K562 (cell line): ENCODE measurements around the gene C2orf72. TPM values are rescaled to one million over a fixed set of nuclear protein-coding genes. Genes with fewer than 3 reads are reported as not detected.
A peak's percentile ranks its signal among the peaks of the same experiment; 100 is the strongest.

ENCODE experiments used
- BCL6 ChIP-seq: fragments of 250-450 bp; sonication (Bioruptor Pico); IDR thresholded peaks from 2 replicates; pipeline ENCODE4 v1.4.0; 2020
- BRD4 ChIP-seq: fragments of 200-600 bp; sonication (generic); IDR thresholded peaks from 2 replicates; pipeline ENCODE4 v1.6.1; 2017; ENCODE audit warnings: inconsistent platforms
- CBX2 ChIP-seq: fragments of 200-600 bp; sonication (generic); IDR thresholded peaks from one replicate; pipeline ENCODE4 v1.6.1; 2012; ENCODE audit warnings: mild to moderate bottlenecking, low read length, inconsistent platforms; ENCODE audit not compliant: insufficient read depth, poor library complexity, severe bottlenecking
- CBX3 ChIP-seq, 2 experiments: IDR thresholded peaks; 1 replicate in 1 of 2; 2 replicates in 1 of 2; pipeline ENCODE4 v1.6.1; 2012; ENCODE audit warnings: inconsistent platforms in 2 of 2, low read length in 2 of 2, borderline replicate concordance in 1 of 2, control low read depth in 1 of 2
- E2F3 ChIP-seq: fragments of 250-450 bp; sonication (Bioruptor Pico); IDR thresholded peaks from 2 replicates; pipeline ENCODE4 v1.4.0; 2020; ENCODE audit warnings: mild to moderate bottlenecking
- EGR1 ChIP-seq: fragments of 450-650 bp; conservative IDR thresholded peaks from 2 replicates; pipeline ENCODE4 v1.6.1; 2017; ENCODE audit warnings: mild to moderate bottlenecking
- GABPA ChIP-seq: fragments of 200-800 bp; sonication (Bioruptor generic); conservative IDR thresholded peaks from 2 replicates; pipeline ENCODE4 v1.6.1; 2016; ENCODE audit warnings: low read depth, missing genetic modification characterization, missing compliant biosample characterization
- HNRNPLL ChIP-seq: fragments of 200-400 bp; formaldehyde crosslinking; IDR thresholded peaks from 2 replicates; pipeline ENCODE4 v1.6.1; 2017; ENCODE audit warnings: low read length, low read depth, mild to moderate bottlenecking; ENCODE audit not compliant: poor library complexity, severe bottlenecking
- KLF13 ChIP-seq: fragments of 450-650 bp; IDR thresholded peaks from 2 replicates; pipeline ENCODE4 v1.6.1; 2016; ENCODE audit warnings: missing genetic modification characterization, low read depth, mild to moderate bottlenecking, missing compliant biosample characterization, moderate library complexity, borderline replicate concordance
- NCOA4 ChIP-seq: fragments of 450-650 bp; IDR thresholded peaks from 2 replicates; pipeline ENCODE4 v1.6.1; 2018; ENCODE audit warnings: mild to moderate bottlenecking; ENCODE audit not compliant: partially characterized antibody
- ZBED1 ChIP-seq: IDR thresholded peaks from 2 replicates; pipeline ENCODE4 v1.6.1; 2014
- ZNF146 ChIP-seq: IDR thresholded peaks from one replicate; pipeline ENCODE4 v1.6.1; 2018; ENCODE audit warnings: missing compliant biosample characterization; ENCODE audit not compliant: unreplicated experiment
- polyA plus RNA-seq, 8 experiments: library from polyadenylated mRNA; depleted of rRNA in 4 of 8; stranded (reverse) in 5 of 8; unstranded in 3 of 8; fragments of >200 nt; fragmentation: Nextera tagmentation in 2 of 8; fragmentation: Illumina TruSeq in 1 of 8; extraction: Ambion mirVana in 2 of 8; extraction: Trizol in 1 of 8; gene quantifications; 2 replicates each; pipeline versions ENCODE4 v1.2.1 to v1.2.3, GENCODE V29; 2011 to 2014; ENCODE audit warnings: inconsistent platforms in 1 of 8, missing spikeins in 1 of 8
- total RNA-seq, 7 experiments: library from RNA; depleted of rRNA in 6 of 7; stranded (reverse); fragments of >200 nt in 6 of 7; fragmentation: Illumina TruSeq in 2 of 7; extraction: Trizol in 2 of 7; gene quantifications; 2 replicates each; pipeline versions ENCODE4 v1.2.1 to v1.2.3, GENCODE V29; 2011 to 2021; ENCODE audit warnings: low replicate concordance in 1 of 7
- TF ChIP-seq, protein P1 (sequence below): fragments of 250-450 bp; sonication (Bioruptor Pico); IDR thresholded peaks from 2 replicates; pipeline ENCODE4 v1.4.0; 2020; ENCODE audit warnings: mild to moderate bottlenecking, moderate library complexity
- TF ChIP-seq, protein P2 (sequence below), 2 experiments: fragments of 450-650 bp in 1 of 2; IDR thresholded peaks; 2 replicates each; pipeline ENCODE4 v1.6.1; 2011 to 2017; ENCODE audit warnings: low read depth in 2 of 2, antibody characterized with exemption in 1 of 2, borderline replicate concordance in 1 of 2, low read length in 1 of 2, mild to moderate bottlenecking in 1 of 2, mixed read lengths in 1 of 2; ENCODE audit not compliant: control insufficient read depth in 1 of 2
- TF ChIP-seq, protein P3 (sequence below): sonication (generic); formaldehyde crosslinking; IDR thresholded peaks from 2 replicates; pipeline ENCODE4 v1.8.1; 2023; ENCODE audit warnings: mild to moderate bottlenecking, missing genetic modification reagents
- TF ChIP-seq, protein P4 (sequence below): fragments of 450-650 bp; formaldehyde crosslinking; IDR thresholded peaks from 2 replicates; pipeline ENCODE4 v1.4.0; 2020; ENCODE audit warnings: mild to moderate bottlenecking

The C2orf72 gene
- total and polyA plus RNA-seq, 9 of the 15 experiments (the other 6 are each of a cell fraction or from before 2014, with no cell fraction given) = 0.08 to 0.18 (median 0.11) TPM; not detected in 6

DNA sequence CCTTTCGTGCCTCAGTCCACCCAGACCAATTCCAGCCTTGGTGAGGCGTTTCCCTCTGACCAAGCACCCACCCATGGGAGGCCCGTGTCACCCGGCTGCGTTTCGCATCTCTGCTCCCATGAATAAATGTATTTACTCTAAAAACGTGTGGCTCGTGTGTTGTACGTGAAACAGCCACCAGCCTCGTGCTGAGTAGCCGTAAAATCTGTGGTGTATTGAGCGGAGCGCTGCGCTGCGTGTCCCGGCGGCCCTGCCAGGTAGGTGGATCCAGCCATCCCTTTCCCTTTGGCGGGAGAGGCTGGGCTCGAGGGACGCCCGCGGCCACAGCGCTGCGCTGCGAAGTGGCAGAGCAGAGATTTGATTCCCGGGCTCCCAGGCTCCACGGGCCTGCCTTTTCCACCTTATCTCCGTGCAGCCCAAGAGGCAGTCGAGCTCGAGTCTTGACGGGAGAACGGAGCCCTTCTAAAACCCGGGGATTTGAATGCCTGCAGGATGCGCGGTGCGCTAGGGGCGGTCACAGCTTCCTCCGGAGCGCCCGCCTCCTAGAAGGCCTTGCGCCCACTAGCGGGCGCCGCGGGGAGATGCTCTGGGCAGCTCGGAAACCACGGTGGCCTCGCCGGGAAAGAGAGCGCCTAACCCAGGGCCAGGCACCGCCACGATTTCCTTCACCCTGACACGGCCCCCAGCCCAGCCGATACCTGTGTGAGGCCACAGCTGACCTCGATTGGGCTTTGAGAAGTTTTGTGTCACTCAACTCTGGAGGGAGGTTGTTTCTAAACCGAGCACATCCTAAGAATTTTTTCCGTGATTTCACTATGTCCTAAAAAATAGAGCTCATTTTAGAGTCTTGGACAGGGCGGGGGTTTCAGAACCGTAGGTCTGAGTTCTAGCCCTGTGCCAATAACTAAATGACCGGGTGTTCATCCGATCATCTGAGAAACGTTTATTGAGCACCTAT is 15.4 kb downstream of the C2orf72 start (continued):
- TF ChIP-seq CBX2 (no peak), BRD4 (no peak), BCL6 (CRISPR knock-in tag) (no peak), NCOA4 (no peak), HNRNPLL (peak; percentile 70), CBX3 (IDR thresholded peaks at IDR 0.05; ENCODE audit: borderline replicate concordance in 1 of 2, low read length in 2 of 2) (peak in 1 of 2 experiments; percentile 41; a peak in 1 of 3 replicates), ZBED1 (no peak), E2F3 (CRISPR knock-in tag) (peak; percentile 29; the same call in 1 of the 2 replicates), EGR1 (no peak), GABPA (tag) (peak; percentile 23; the same call in 1 of the 2 replicates), KLF13 (tag) (no peak), ZNF146 (CRISPR knock-in tag) (no peak)
- TF ChIP-seq, protein P1, sequence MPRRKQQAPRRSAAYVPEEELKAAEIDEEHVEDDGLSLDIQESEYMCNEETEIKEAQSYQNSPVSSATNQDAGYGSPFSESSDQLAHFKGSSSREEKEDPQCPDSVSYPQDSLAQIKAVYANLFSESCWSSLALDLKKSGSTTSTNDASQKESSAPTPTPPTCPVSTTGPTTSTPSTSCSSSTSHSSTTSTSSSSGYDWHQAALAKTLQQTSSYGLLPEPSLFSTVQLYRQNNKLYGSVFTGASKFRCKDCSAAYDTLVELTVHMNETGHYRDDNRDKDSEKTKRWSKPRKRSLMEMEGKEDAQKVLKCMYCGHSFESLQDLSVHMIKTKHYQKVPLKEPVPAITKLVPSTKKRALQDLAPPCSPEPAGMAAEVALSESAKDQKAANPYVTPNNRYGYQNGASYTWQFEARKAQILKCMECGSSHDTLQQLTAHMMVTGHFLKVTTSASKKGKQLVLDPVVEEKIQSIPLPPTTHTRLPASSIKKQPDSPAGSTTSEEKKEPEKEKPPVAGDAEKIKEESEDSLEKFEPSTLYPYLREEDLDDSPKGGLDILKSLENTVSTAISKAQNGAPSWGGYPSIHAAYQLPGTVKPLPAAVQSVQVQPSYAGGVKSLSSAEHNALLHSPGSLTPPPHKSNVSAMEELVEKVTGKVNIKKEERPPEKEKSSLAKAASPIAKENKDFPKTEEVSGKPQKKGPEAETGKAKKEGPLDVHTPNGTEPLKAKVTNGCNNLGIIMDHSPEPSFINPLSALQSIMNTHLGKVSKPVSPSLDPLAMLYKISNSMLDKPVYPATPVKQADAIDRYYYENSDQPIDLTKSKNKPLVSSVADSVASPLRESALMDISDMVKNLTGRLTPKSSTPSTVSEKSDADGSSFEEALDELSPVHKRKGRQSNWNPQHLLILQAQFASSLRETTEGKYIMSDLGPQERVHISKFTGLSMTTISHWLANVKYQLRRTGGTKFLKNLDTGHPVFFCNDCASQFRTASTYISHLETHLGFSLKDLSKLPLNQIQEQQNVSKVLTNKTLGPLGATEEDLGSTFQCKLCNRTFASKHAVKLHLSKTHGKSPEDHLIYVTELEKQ (CRISPR knock-in tag) = no peak
- TF ChIP-seq, protein P2, sequence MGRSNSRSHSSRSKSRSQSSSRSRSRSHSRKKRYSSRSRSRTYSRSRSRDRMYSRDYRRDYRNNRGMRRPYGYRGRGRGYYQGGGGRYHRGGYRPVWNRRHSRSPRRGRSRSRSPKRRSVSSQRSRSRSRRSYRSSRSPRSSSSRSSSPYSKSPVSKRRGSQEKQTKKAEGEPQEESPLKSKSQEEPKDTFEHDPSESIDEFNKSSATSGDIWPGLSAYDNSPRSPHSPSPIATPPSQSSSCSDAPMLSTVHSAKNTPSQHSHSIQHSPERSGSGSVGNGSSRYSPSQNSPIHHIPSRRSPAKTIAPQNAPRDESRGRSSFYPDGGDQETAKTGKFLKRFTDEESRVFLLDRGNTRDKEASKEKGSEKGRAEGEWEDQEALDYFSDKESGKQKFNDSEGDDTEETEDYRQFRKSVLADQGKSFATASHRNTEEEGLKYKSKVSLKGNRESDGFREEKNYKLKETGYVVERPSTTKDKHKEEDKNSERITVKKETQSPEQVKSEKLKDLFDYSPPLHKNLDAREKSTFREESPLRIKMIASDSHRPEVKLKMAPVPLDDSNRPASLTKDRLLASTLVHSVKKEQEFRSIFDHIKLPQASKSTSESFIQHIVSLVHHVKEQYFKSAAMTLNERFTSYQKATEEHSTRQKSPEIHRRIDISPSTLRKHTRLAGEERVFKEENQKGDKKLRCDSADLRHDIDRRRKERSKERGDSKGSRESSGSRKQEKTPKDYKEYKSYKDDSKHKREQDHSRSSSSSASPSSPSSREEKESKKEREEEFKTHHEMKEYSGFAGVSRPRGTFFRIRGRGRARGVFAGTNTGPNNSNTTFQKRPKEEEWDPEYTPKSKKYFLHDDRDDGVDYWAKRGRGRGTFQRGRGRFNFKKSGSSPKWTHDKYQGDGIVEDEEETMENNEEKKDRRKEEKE (IDR thresholded peaks at IDR 0.05; ENCODE audit: borderline replicate concordance in 1 of 2, control insufficient read depth in 1 of 2, low read depth in 2 of 2, low read length in 1 of 2) = no peak
- TF ChIP-seq, protein P3, sequence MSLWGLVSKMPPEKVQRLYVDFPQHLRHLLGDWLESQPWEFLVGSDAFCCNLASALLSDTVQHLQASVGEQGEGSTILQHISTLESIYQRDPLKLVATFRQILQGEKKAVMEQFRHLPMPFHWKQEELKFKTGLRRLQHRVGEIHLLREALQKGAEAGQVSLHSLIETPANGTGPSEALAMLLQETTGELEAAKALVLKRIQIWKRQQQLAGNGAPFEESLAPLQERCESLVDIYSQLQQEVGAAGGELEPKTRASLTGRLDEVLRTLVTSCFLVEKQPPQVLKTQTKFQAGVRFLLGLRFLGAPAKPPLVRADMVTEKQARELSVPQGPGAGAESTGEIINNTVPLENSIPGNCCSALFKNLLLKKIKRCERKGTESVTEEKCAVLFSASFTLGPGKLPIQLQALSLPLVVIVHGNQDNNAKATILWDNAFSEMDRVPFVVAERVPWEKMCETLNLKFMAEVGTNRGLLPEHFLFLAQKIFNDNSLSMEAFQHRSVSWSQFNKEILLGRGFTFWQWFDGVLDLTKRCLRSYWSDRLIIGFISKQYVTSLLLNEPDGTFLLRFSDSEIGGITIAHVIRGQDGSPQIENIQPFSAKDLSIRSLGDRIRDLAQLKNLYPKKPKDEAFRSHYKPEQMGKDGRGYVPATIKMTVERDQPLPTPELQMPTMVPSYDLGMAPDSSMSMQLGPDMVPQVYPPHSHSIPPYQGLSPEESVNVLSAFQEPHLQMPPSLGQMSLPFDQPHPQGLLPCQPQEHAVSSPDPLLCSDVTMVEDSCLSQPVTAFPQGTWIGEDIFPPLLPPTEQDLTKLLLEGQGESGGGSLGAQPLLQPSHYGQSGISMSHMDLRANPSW (CRISPR knock-in tag) = no peak
- TF ChIP-seq, protein P4, sequence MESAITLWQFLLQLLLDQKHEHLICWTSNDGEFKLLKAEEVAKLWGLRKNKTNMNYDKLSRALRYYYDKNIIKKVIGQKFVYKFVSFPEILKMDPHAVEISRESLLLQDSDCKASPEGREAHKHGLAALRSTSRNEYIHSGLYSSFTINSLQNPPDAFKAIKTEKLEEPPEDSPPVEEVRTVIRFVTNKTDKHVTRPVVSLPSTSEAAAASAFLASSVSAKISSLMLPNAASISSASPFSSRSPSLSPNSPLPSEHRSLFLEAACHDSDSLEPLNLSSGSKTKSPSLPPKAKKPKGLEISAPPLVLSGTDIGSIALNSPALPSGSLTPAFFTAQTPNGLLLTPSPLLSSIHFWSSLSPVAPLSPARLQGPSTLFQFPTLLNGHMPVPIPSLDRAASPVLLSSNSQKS (CRISPR knock-in tag) = no peak
